ENCODE results near the gene TRAPPC2. TPM values are rescaled to one million over a fixed set of nuclear protein-coding genes. Genes with fewer than 3 reads are reported as not detected.

TRAPPC2 gene
- total and polyA plus RNA-seq, 4 donors, result 3.1 to 12.3 (median 8.8) TPM

GRCh38 chrX:13759152-13759718 lies 24.8 kb upstream of the TRAPPC2 start:
- Histone ChIP-seq H3K4me1 (ENCODE audit: control insufficient read depth in 4 of 4, insufficient read depth in 4 of 4, low read length in 3 of 4) (no peaks in the 10 kb centered on the region), H3K27ac (ENCODE audit: low read depth in 1 of 2, low read length in 2 of 2) (no peak overlapping the region), H3K27me3 (ENCODE audit: control insufficient read depth in 4 of 4, insufficient read depth in 4 of 4, low read length in 3 of 4) (no peaks in the 10 kb centered on the region), H3K4me3 (ENCODE audit: low read depth in 1 of 3, low read length in 3 of 3) (no peak overlapping the region), H3K36me3 (ENCODE audit: control insufficient read depth in 4 of 4, insufficient read depth in 3 of 4, low read depth in 1 of 4, low read length in 3 of 4) (peaks cover 0 to 48% (median 20%) of the 10 kb centered on the region in 4 donors), H3K9me3 (ENCODE audit: control insufficient read depth in 4 of 4, low read length in 3 of 4) (no peaks in the 10 kb centered on the region), H3K9ac (ENCODE audit: low read depth in 1 of 2, low read length in 2 of 2) (no peak overlapping the region)
- DNase-seq (ENCODE audit: low spot score), result no peak
- WGBS, result 86% methylated on average over 8 of the region's 8 CpGs
- TF ChIP-seq HNF4A (conservative IDR thresholded peaks at IDR 0.05), result no peak
- no peak for TF ChIP-seq RXRA (IDR thresholded peaks at IDR 0.05)
- no peak for TF ChIP-seq EGR1 (IDR thresholded peaks at IDR 0.05; ENCODE audit: low read depth in 2 of 2)
- TF ChIP-seq JUND (IDR thresholded peaks at IDR 0.05), result no peak
- TF ChIP-seq, protein P1, sequence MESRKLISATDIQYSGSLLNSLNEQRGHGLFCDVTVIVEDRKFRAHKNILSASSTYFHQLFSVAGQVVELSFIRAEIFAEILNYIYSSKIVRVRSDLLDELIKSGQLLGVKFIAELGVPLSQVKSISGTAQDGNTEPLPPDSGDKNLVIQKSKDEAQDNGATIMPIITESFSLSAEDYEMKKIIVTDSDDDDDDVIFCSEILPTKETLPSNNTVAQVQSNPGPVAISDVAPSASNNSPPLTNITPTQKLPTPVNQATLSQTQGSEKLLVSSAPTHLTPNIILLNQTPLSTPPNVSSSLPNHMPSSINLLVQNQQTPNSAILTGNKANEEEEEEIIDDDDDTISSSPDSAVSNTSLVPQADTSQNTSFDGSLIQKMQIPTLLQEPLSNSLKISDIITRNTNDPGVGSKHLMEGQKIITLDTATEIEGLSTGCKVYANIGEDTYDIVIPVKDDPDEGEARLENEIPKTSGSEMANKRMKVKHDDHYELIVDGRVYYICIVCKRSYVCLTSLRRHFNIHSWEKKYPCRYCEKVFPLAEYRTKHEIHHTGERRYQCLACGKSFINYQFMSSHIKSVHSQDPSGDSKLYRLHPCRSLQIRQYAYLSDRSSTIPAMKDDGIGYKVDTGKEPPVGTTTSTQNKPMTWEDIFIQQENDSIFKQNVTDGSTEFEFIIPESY (IDR thresholded peaks at IDR 0.05), result no peak
- no peak for TF ChIP-seq HNF4G (IDR thresholded peaks at IDR 0.05)
- TF ChIP-seq, protein P2, sequence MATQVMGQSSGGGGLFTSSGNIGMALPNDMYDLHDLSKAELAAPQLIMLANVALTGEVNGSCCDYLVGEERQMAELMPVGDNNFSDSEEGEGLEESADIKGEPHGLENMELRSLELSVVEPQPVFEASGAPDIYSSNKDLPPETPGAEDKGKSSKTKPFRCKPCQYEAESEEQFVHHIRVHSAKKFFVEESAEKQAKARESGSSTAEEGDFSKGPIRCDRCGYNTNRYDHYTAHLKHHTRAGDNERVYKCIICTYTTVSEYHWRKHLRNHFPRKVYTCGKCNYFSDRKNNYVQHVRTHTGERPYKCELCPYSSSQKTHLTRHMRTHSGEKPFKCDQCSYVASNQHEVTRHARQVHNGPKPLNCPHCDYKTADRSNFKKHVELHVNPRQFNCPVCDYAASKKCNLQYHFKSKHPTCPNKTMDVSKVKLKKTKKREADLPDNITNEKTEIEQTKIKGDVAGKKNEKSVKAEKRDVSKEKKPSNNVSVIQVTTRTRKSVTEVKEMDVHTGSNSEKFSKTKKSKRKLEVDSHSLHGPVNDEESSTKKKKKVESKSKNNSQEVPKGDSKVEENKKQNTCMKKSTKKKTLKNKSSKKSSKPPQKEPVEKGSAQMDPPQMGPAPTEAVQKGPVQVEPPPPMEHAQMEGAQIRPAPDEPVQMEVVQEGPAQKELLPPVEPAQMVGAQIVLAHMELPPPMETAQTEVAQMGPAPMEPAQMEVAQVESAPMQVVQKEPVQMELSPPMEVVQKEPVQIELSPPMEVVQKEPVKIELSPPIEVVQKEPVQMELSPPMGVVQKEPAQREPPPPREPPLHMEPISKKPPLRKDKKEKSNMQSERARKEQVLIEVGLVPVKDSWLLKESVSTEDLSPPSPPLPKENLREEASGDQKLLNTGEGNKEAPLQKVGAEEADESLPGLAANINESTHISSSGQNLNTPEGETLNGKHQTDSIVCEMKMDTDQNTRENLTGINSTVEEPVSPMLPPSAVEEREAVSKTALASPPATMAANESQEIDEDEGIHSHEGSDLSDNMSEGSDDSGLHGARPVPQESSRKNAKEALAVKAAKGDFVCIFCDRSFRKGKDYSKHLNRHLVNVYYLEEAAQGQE (IDR thresholded peaks at IDR 0.05), result no peak
- TF ChIP-seq, protein P3, sequence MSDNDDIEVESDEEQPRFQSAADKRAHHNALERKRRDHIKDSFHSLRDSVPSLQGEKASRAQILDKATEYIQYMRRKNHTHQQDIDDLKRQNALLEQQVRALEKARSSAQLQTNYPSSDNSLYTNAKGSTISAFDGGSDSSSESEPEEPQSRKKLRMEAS (IDR thresholded peaks at IDR 0.05), result no peak
- no peak for TF ChIP-seq FOXA1 (IDR thresholded peaks at IDR 0.05)

DNA sequence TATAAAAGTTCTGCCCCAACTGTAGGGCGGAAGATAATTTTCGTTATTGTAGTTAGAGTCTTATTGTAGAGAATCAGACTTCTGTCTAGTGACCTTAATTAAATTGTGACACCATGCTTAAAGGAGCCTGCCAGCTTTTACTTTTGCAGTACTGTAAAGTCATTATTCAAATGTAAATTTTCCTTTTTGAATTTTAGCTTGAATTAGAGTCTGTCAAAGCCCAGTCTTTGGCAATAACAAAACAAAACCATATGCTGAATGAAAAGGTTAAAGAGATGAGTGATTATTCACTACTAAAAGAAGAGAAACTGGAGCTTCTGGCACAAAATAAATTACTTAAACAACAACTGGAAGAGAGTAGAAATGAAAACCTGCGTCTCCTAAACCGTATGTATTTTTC lies 22.0 kb upstream of the TRAPPC2 start:
- no peak overlapping the region for H3K27ac ChIP-seq (ENCODE audit: low read depth in 1 of 2, low read length in 2 of 2)

More for the DNA sequence above, 22.0 kb upstream of the TRAPPC2 start:
- Histone ChIP-seq H3K4me3 (ENCODE audit: low read depth in 1 of 3, low read length in 3 of 3) (no peak overlapping the region), H3K9me3 (ENCODE audit: control insufficient read depth in 4 of 4, low read length in 3 of 4) (no peaks in the 10 kb centered on the region), H3K9ac (ENCODE audit: low read depth in 1 of 2, low read length in 2 of 2) (no peak overlapping the region), H3K27me3 (ENCODE audit: control insufficient read depth in 4 of 4, insufficient read depth in 4 of 4, low read length in 3 of 4) (no peaks in the 10 kb centered on the region), H3K36me3 (ENCODE audit: control insufficient read depth in 4 of 4, insufficient read depth in 3 of 4, low read depth in 1 of 4, low read length in 3 of 4) (peaks cover 0 to 47% (median 16%) of the 10 kb centered on the region in 4 donors), H3K4me1 (ENCODE audit: control insufficient read depth in 4 of 4, insufficient read depth in 4 of 4, low read length in 3 of 4) (no peaks in the 10 kb centered on the region)
- 96% methylated on average over 4 of the region's 4 CpGs for WGBS
- DNase-seq (ENCODE audit: low spot score), result no peak
- no peak for TF ChIP-seq FOXA2 (IDR thresholded peaks at IDR 0.05)
- no peak for TF ChIP-seq RXRA (IDR thresholded peaks at IDR 0.05)
- TF ChIP-seq TAF1 (conservative IDR thresholded peaks at IDR 0.05), result no peak
- no peak for TF ChIP-seq EGR1 (IDR thresholded peaks at IDR 0.05; ENCODE audit: low read depth in 2 of 2)
- no peak for TF ChIP-seq ATF3 (IDR thresholded peaks at IDR 0.05)
- TF ChIP-seq, protein P1 (IDR thresholded peaks at IDR 0.05), result no peak
